Subcutaneous preadipocyte (primary cell): ENCODE measurements around the gene GPR132. TPM values are rescaled to one million over a fixed set of nuclear protein-coding genes. Genes with fewer than 3 reads are reported as not detected.

Experiments
- small RNA-seq: library from RNA; depleted of rRNA; stranded (forward); fragments of <200 nt; gene quantifications from one replicate; pipeline ENCODE3, GENCODE V24; 2012
- total RNA-seq: library from RNA; depleted of rRNA; stranded (reverse); fragments of >200 nt; gene quantifications from 2 replicates; pipeline ENCODE4 v1.2.3, GENCODE V29; 2012

The GPR132 gene
- under 0.01 TPM in 1 of 2 replicates, not detected in the other for total RNA-seq

GRCh38 chr14:105065280-105066228 is at the start of gene GPR132:
TSS of gene GPR132 (minus strand) at chr14:105065430. CDS start at chr14:105055420, 10,010 bp downstream.

GRCh38 chr14:105020815-105021655 is 44.2 kb downstream of the GPR132 start, which contains the start of gene CDCA4:
TSS of gene CDCA4 (minus strand) at chr14:105021083. CDS start at chr14:105011929, 9,154 bp downstream.

Small RNA genes within 50 kb of the gene (small RNA-seq; reads per million reads assigned to genes)
- gene AL512356.2: not detected

Other genes starting within 250 kb of the GPR132 start
- 14.3 and 19.7 TPM in 2 replicates for gene CEP170B, start 200.2 kb downstream of the GPR132 start, total RNA-seq
- gene PLD4, start 140.6 kb downstream of the GPR132 start, total RNA-seq: under 0.01 TPM in 2 replicates
- 136 and 164 TPM in 2 replicates for gene AHNAK2, start 87.1 kb downstream of the GPR132 start, total RNA-seq
- 8.5 and 8.8 TPM in 2 replicates for gene CLBA1, start 79.6 kb downstream of the GPR132 start, total RNA-seq
- 20.9 and 35.8 TPM in 2 replicates for gene CDCA4, start 44.3 kb downstream of the GPR132 start, total RNA-seq
- gene JAG2, start 103.3 kb upstream of the GPR132 start, total RNA-seq: 0.37 and 0.59 TPM in 2 replicates
- gene NUDT14, start 115.9 kb upstream of the GPR132 start, total RNA-seq: 6.1 and 9.6 TPM in 2 replicates
- 36.8 and 39.3 TPM in 2 replicates for gene BTBD6, start 183.1 kb upstream of the GPR132 start, total RNA-seq
- gene BRF1, start 235.6 kb upstream of the GPR132 start, total RNA-seq: 29.8 and 40.1 TPM in 2 replicates
- gene PACS2, start 249.3 kb upstream of the GPR132 start, total RNA-seq: 49.9 and 51.1 TPM in 2 replicates